HPDE6-E6E7 (cell line): Measurements from ENCODE around the gene SLC7A1.

Experiments
- DNase-seq: peaks from one replicate; pipeline ENCODE4 v3.0.0; 2011; ENCODE audit warnings: missing footprints; ENCODE audit errors: extremely low spot score

The SLC7A1 gene

DNA sequence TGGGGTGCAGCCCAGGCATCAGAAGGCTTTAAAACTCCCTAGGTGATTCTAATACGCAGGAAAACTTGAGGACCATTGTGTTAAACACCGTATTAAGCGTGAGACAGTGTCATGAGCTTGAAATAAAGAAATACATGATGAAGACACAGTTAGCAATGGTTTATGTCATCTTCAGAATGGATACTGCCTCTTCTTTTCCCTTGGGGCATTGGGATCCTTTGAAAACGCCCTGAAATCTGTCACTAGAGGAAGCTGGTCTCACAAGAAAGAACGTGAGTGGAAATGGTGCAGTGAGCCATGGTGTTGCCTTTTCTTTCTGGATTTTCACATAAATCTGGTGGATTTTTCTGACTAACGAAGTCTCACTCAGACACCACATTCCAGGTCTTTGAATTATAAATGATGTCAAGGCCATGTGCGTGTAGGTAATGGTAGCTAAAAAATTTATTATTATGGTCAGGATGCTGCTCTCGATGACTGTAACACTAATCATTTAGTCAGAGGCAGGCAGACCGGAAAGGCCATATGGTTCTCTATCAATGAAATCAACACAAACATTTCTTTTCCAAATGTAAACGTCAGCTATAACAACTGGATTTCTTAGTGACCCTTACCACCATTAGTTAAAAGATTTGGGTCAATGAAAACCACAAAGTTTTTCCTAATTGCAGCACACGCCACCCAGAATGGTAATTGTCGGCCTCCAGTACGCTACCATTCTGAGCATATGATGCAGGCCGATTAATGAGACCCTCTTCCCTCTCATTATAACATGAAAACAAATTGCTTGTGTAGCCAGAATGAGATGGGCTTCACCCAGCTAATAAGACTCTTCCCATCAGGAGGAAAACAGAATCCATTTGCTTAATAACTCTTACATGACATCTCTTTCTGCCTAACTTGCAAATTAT, 105.6 kb downstream of the SLC7A1 start:
- DNase-seq, result no peak

GRCh38 chr13:29487466-29488454, 107.7 kb downstream of the SLC7A1 start:
- no peak for DNase-seq

DNA sequence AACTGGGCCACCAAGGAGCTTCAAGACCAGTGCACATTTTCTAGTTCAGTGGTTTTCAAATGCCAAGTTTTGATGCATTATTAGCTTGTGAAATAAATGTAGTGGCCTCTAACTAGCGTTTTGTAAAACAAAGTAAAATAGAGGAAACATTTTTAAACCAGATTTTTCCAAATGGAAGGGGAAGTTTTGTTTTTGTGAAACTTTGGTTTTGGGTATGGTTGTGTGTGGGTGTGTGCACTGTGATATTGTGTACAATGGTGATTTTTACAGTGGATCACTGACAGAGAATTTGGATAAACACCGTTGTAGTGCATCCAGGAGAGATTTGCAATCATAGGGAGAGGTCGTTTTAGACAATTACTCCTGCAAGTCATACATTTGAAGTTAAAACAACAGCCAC, 108.9 kb downstream of the SLC7A1 start:
- no peak for DNase-seq

GRCh38 chr13:29484796-29485195, 110.7 kb downstream of the SLC7A1 start:
- DNase-seq, result no peak

GRCh38 chr13:29484236-29484635, 111.3 kb downstream of the SLC7A1 start:
- no peak for DNase-seq

- no peak for DNase-seq
Measured at GRCh38 chr13:29483623-29484022, 111.9 kb downstream of the SLC7A1 start.

DNA sequence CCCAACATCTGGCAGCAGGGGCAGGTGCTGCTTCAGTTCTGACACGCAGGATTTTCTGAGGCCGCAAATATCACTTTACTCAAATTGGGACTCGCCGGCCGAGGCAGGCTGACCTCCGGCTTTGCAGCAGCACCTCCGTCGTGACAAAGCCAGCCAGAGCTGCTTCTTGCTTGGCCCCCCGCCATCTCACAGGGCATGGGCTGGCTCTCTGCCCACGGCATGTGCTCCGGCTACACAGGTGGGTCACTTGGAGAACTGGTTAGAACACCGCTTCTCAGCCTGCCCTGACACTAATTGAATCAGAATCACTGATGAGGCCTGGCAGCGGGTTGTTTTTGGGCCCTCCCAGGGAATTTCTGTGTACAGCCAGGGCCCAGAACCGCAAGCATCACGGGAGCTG, 112.3 kb downstream of the SLC7A1 start:
- no peak for DNase-seq

GRCh38 chr13:29482504-29482903, 113.0 kb downstream of the SLC7A1 start:
- DNase-seq, result no peak

- DNase-seq, result no peak
Measured at GRCh38 chr13:29481603-29482002, 113.9 kb downstream of the SLC7A1 start.

- DNase-seq, result no peak
Measured at GRCh38 chr13:29480893-29481525, 114.5 kb downstream of the SLC7A1 start.

DNA sequence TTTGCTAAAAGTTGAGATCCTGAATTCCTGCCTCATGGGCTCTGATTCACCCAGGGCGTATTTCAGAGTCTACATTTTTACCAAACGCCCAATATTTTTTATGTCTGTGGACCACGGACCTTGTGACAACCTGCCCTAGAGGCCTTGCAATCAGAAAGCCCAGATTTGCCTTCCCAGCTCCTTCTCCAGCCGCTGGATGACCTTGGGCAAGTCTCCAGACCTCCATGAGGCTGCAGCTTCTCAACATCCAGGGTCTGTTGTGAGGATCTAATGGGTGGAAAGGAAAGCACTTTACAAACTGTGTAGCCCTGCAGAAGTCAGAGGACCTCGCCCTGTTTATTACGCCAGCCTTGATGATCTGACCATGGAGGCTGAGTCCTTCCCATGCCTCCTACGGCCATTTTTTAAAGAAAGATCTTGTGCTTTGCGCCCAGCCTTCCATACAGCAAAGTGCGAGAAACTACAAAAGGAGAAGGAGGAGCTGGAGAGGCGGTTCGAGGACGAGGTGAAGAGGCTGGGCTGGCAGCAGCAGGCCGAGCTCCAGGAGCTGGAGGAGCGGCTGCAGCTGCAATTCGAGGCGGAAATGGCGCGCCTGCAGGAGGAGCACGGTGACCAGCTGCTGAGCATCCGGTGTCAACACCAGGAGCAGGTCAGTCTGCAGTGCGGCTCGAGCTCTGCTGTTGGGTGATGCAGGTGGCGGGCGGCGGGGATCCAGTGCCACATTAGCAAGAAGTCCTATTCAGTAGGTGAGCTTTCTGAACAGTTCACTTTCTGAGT, 115.6 kb downstream of the SLC7A1 start:
- no peak for DNase-seq

DNA sequence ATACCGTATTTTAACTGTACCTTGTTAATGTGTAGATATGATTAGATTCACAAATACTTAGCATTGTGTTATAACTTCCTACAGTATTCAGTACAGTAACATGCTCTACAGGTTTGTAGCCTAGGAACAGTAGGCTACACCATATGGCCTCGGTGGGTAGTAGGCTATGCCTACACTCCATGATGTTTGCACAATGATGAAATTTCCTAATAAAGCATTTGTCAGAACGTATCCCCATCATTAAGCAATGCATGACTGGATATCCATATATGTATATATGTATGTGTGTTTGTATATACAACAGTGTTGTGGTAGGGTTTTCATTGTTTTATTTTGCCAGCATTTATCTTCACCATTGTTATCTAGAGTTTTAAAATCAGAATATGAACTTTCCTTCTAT, 119.4 kb downstream of the SLC7A1 start:
- no peak for DNase-seq

GRCh38 chr13:29474991-29475390, 120.5 kb downstream of the SLC7A1 start:
- DNase-seq, result no peak

GRCh38 chr13:29473166-29473565, 122.3 kb downstream of the SLC7A1 start:
- DNase-seq, result no peak

GRCh38 chr13:29472332-29472961, 123.0 kb downstream of the SLC7A1 start:
- DNase-seq, result peak; percentile 9

- DNase-seq, result no peak
Measured at GRCh38 chr13:29471551-29471950, 123.9 kb downstream of the SLC7A1 start.

DNA sequence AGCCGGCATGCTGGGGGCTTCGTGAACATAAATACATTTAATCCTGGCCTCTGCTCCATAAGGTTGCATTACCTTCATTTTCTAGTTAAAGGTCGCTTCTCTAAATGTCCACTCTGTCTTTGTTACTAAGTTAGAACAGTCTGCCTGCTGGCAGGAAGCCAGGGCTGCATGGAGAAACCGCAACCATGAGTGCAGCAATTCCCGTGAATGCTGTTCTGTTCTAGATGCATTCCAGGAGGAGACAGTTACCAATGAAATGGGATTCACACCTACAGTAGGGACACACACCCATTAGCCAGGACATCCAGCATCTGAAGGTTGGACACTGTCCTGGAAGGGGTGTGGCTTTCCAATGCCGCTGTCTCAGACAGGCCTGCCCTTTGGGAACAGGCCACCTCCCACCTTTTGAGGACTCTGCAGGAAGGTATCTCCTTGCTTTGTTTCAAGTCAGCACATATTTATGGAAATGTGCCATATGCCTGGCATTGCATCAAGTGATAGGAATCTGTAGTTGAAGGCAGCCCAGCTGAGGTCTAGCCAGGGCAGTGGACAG, 129.7 kb downstream of the SLC7A1 start:
- no peak for DNase-seq

GRCh38 chr13:29464105-29464679, 131.3 kb downstream of the SLC7A1 start:
- no peak for DNase-seq

DNA sequence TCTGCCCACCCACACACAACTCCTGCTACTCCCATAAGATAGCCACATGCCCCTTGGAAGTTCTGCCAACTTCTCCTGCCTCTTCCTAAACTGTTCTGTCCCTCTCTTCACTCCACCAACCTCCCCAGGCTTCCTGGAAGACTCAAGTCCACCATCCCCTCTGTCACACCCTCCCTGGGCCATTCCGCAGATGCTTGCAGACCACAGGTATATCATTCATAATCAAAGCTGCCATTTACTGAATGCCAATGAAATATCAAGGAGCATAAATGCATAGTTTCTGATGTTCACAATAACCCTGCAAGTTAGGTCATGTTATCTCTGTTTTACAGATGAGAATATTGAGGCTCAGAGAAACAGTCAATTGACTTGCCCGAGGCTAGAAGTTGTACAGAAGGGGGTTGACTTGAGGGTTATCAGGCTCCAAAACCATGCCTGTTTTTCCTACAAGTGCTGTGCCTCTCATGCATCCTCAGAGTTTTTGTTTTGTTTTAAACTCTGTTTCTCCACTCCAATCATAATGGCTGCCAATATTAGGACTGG, 135.6 kb downstream of the SLC7A1 start:
- no peak for DNase-seq
